Tibial artery (tissue), 4 donors: ENCODE measurements around the gene FAM76B.

Source experiments
- DNase-seq, 2 donors: peaks; one replicate each; pipeline ENCODE4 v3.0.0-alpha.2; 2019
- H3K27ac ChIP-seq, 2 donors: fragments of 200-600 bp; sonication (generic) in 1 of 2; 1 replicate in 1 of 2; 2 replicates in 1 of 2; pipeline ENCODE4 v1.5.1; 2018 to 2019; ENCODE audit warnings: mild to moderate bottlenecking in 1 of 2
- H3K27me3 ChIP-seq, 2 donors: fragments of 200-600 bp; sonication (generic) in 1 of 2; one replicate each; pipeline versions ENCODE4 v1.5.1 to v1.6.0; 2016 to 2019
- H3K36me3 ChIP-seq, 3 donors: fragments of 200-600 bp; sonication (generic) in 2 of 3; one replicate each; pipeline ENCODE4 v1.5.1; 2016 to 2019; ENCODE audit warnings: mild to moderate bottlenecking in 2 of 3
- H3K4me1 ChIP-seq, 4 donors: fragments of 200-600 bp; sonication (generic) in 2 of 4; 1 replicate in 3 of 4; 2 replicates in 1 of 4; pipeline ENCODE4 v1.5.1; 2016 to 2019
- H3K4me3 ChIP-seq, 2 donors: fragments of 200-600 bp; sonication (generic) in 1 of 2; 1 replicate in 1 of 2; 2 replicates in 1 of 2; pipeline ENCODE4 v1.5.1; 2018 to 2019; ENCODE audit warnings: mild to moderate bottlenecking in 2 of 2
- H3K9me3 ChIP-seq, 3 donors: fragments of 200-600 bp; sonication (generic) in 1 of 3; one replicate each; pipeline ENCODE4 v1.5.1; 2016 to 2019
- intact Hi-C: fragments of 100-400 bp; cut with DNase I; formaldehyde crosslinking; loops from one replicate; pipeline ENCODE4 v1.15.0; 2023; ENCODE audit warnings: low total_unique reads
- TF ChIP-seq, protein P1 (sequence below), 2 experiments: fragments of 200-600 bp in 1 of 2; fragments of 450-650 bp in 1 of 2; IDR thresholded peaks; one replicate each; pipeline ENCODE4 v1.5.1; 2017 to 2019; ENCODE audit warnings: antibody characterized with exemption in 2 of 2, mild to moderate bottlenecking in 1 of 2, moderate library complexity in 1 of 2

FAM76B gene

DNA sequence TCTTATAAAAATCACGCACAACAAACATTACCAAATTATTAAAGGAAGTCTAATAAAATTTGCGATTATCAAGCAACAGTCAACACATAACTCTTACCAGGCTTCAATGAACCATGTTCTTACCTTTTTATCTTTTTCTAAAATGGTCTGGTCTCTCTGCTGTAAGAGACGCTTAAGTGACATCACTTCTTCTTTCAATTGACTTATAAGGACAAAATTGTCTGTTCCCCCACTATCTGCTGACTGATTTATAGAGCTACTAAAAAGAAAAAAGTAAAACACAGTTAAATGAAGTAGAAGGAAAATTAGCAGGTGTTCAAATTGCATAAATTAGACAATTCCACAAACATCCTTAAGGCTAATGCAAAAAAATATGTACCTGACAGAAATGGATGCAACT, 10.9 kb downstream of the FAM76B start:
- Histone ChIP-seq H3K27me3 (no peaks in the 10 kb centered on the region), H3K36me3 (peaks cover 46 to 99% (median 78%) of the 10 kb centered on the region in 3 donors), H3K4me3 (no peak overlapping the region), H3K4me1 (no peaks in the 10 kb centered on the region), H3K27ac (no peak overlapping the region), H3K9me3 (no peaks in the 10 kb centered on the region)
- TF ChIP-seq, protein P1, sequence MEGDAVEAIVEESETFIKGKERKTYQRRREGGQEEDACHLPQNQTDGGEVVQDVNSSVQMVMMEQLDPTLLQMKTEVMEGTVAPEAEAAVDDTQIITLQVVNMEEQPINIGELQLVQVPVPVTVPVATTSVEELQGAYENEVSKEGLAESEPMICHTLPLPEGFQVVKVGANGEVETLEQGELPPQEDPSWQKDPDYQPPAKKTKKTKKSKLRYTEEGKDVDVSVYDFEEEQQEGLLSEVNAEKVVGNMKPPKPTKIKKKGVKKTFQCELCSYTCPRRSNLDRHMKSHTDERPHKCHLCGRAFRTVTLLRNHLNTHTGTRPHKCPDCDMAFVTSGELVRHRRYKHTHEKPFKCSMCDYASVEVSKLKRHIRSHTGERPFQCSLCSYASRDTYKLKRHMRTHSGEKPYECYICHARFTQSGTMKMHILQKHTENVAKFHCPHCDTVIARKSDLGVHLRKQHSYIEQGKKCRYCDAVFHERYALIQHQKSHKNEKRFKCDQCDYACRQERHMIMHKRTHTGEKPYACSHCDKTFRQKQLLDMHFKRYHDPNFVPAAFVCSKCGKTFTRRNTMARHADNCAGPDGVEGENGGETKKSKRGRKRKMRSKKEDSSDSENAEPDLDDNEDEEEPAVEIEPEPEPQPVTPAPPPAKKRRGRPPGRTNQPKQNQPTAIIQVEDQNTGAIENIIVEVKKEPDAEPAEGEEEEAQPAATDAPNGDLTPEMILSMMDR (IDR thresholded peaks at IDR 0.05) = no peak
- DNase-seq = no peak
- intact Hi-C loops = no loop called here

DNA sequence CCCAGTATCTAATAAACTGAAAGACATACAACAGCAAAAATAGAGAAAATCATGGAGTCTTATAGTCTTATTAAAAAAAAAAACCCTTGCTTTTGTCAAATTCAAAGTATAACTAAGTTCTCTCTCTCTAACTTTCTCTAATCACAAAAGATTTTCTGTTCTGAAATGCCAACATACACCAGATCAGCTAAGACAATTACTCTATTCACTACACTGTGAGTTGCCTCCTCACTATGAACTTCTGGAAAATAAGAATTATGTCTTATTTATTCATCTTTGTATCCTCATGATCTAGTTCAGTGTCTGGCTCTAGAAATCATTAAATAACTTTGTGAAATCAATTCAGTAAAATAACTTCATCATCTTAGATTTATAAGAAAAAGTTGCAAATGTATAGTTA, 12.7 kb downstream of the FAM76B start:
- Histone ChIP-seq H3K27me3 (no peaks in the 10 kb centered on the region), H3K9me3 (no peaks in the 10 kb centered on the region), H3K4me3 (no peak overlapping the region), H3K4me1 (no peaks in the 10 kb centered on the region), H3K36me3 (peaks cover 32 to 87% (median 62%) of the 10 kb centered on the region in 3 donors), H3K27ac (no peak overlapping the region)
- DNase-seq = no peak
- TF ChIP-seq, protein P1 (IDR thresholded peaks at IDR 0.05) = no peak
- intact Hi-C loops = no loop called here

DNA sequence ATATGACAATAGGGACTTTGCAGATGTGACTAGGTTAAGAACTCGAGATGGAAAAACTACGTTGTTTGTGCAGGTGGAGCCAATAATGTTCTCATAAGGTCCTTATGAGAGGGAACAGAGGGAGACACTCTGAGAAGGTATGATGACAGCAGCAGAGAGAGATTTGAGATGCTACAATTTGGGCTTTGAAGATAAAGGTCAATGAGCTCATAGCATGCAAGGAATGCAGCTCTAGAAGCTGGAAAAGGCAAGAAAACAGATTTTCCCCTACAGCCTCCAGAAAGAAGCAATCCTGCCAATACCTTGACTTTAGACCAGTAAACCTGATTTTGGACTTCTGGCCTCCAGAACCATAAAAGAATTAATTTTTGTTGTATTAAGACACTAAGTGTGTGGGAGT, 21.1 kb downstream of the FAM76B start:
- H3K4me1 ChIP-seq = no peaks in the 10 kb centered on the region
- no peaks in the 10 kb centered on the region for H3K27me3 ChIP-seq
- intact Hi-C loops = loop anchor here (10.0 kb wide), 3 partner anchors 534 to 794 kb away; partner anchors contain the start of genes CWC15, KDM4D and SESN3
- DNase-seq = no peak
- peaks cover 6 to 23% (median 15%) of the 10 kb centered on the region in 3 donors for H3K36me3 ChIP-seq
- H3K4me3 ChIP-seq = no peak overlapping the region
- H3K27ac ChIP-seq = no peak overlapping the region
- H3K9me3 ChIP-seq = no peaks in the 10 kb centered on the region
- TF ChIP-seq, protein P1 (IDR thresholded peaks at IDR 0.05) = no peak

DNA sequence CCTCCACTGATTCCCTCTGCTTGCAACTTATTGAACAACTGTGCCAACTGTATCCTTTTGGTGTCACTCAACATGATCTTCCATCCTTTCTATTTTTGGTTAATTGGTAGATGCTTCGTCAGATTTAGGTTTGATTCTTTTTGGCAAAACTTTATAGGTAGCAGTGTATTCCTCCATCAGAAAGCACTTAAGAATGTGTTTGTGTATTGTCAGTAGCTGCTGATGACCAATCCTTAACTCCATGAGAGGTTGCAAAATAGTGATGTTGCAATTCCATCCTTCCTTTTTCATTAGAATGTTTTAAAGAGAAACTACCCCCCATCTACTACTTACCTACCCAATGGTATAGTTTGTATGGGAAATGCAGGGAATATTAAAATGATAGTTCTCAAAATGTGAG, 22.1 kb downstream of the FAM76B start:
- Histone ChIP-seq H3K36me3 (peaks cover 5 to 20% (median 15%) of the 10 kb centered on the region in 3 donors), H3K27me3 (no peaks in the 10 kb centered on the region), H3K27ac (no peak overlapping the region), H3K9me3 (no peaks in the 10 kb centered on the region), H3K4me3 (no peak overlapping the region), H3K4me1 (no peaks in the 10 kb centered on the region)
- intact Hi-C loops = loop anchor here (10.0 kb wide), 3 partner anchors 533 to 793 kb away; partner anchors contain the start of genes CWC15, KDM4D and SESN3
- TF ChIP-seq, protein P1 (IDR thresholded peaks at IDR 0.05) = no peak
- DNase-seq = no peak

DNA sequence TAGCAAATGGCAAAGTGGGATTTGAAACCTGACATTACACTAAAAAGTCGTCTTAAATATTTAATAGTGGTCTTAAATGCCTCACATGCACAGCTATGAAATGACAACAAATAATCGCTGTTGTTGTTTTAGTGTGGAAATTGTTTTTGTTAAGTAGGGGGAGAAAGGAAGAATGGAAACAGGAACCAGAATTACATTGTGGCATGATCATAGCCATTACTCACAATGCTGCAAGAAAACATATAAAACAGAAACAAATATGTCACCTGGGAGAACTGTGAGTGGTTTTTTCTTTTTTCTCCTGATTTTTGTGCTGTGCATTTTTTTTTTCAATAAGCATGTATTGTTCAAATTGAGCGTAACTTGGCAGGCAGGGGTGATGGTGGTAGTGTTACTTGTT, 22.9 kb downstream of the FAM76B start:
- intact Hi-C loops = loop anchor here (10.0 kb wide), 3 partner anchors 532 to 792 kb away; partner anchors contain the start of genes CWC15, KDM4D and SESN3
- H3K4me1 ChIP-seq = no peaks in the 10 kb centered on the region
- no peak for DNase-seq
- TF ChIP-seq, protein P1 (IDR thresholded peaks at IDR 0.05) = no peak
- no peaks in the 10 kb centered on the region for H3K9me3 ChIP-seq
- H3K27me3 ChIP-seq = no peaks in the 10 kb centered on the region
- peaks cover 5 to 16% (median 9%) of the 10 kb centered on the region in 3 donors for H3K36me3 ChIP-seq
- no peak overlapping the region for H3K4me3 ChIP-seq
- no peak overlapping the region for H3K27ac ChIP-seq
